GM12878 (cell line): Measurements from ENCODE around the gene LEF1. TPM values are rescaled to one million over a fixed set of nuclear protein-coding genes. Genes with fewer than 3 reads are reported as not detected.

ENCODE experiments used
- ATF7 ChIP-seq: fragments of 450-650 bp; IDR thresholded peaks from 2 replicates; pipeline ENCODE4 v1.6.1; 2016; ENCODE audit warnings: low read depth, mild to moderate bottlenecking
- CREM ChIP-seq: IDR thresholded peaks from 2 replicates; pipeline ENCODE4 v1.6.1; 2014; ENCODE audit warnings: antibody characterized with exemption, low read depth
- HSF1 ChIP-seq: fragments of 150-350 bp; IDR thresholded peaks from 2 replicates; pipeline ENCODE4 v1.6.1; 2014; ENCODE audit warnings: mild to moderate bottlenecking, low read depth, low read length
- IKZF1 ChIP-seq: fragments of 450-650 bp; conservative IDR thresholded peaks from 2 replicates; pipeline ENCODE4 v1.6.1; 2017; ENCODE audit warnings: antibody characterized with exemption, mild to moderate bottlenecking
- IKZF2 ChIP-seq, 2 experiments: fragments of 450-650 bp; IDR thresholded peaks; 2 replicates each; pipeline ENCODE4 v1.6.1; 2017; ENCODE audit warnings: mild to moderate bottlenecking in 2 of 2, moderate library complexity in 2 of 2
- MEF2B ChIP-seq: fragments of 450-650 bp; IDR thresholded peaks from 2 replicates; pipeline ENCODE4 v1.6.1; 2018; ENCODE audit warnings: mild to moderate bottlenecking, moderate library complexity; ENCODE audit not compliant: partially characterized antibody, poor library complexity, severe bottlenecking
- MTA3 ChIP-seq: IDR thresholded peaks from 2 replicates; pipeline ENCODE4 v1.6.1; 2012; ENCODE audit warnings: low read length, inconsistent platforms, borderline replicate concordance
- NBN ChIP-seq: fragments of 450-650 bp; IDR thresholded peaks from 2 replicates; pipeline ENCODE4 v1.6.1; 2016
- NRF1 ChIP-seq: conservative IDR thresholded peaks from 2 replicates; pipeline ENCODE4 v1.6.1; 2011; ENCODE audit warnings: mild to moderate bottlenecking, low read depth, low read length, improper control_type of control experiment
- RAD21 ChIP-seq: IDR thresholded peaks from 2 replicates; pipeline ENCODE4 v1.6.1; 2011; ENCODE audit warnings: mild to moderate bottlenecking, low read depth, low read length, moderate library complexity; ENCODE audit not compliant: insufficient read depth
- polyA plus RNA-seq, 11 experiments: library from polyadenylated mRNA; depleted of rRNA in 4 of 11; unstranded in 6 of 11; stranded (reverse) in 5 of 11; fragments of >200 nt; fragmentation: Nextera tagmentation in 4 of 11; fragmentation: Illumina TruSeq in 1 of 11; extraction: Ambion mirVana in 4 of 11; extraction: Trizol in 1 of 11; gene quantifications; 1 replicate in 1 of 11; 2 replicates in 10 of 11; pipeline versions ENCODE4 v1.2.1 to v1.2.3, GENCODE V29; 2011 to 2016; ENCODE audit warnings: inconsistent platforms in 2 of 11, missing spikeins in 2 of 11, low read depth in 1 of 11
- total RNA-seq, 4 experiments: library from RNA; depleted of rRNA in 3 of 4; stranded (reverse); fragments of >200 nt in 3 of 4; fragmentation: Illumina TruSeq in 1 of 4; extraction: Trizol in 1 of 4; gene quantifications; 2 replicates each; pipeline versions ENCODE4 v1.2.1 to v1.2.3, GENCODE V29; 2013 to 2021
- TF ChIP-seq, protein P1 (sequence below): IDR thresholded peaks from 2 replicates; pipeline ENCODE4 v1.6.1; 2011; ENCODE audit warnings: low read depth, low read length, improper control_type of control experiment, borderline replicate concordance

LEF1 gene
- total and polyA plus RNA-seq, 10 of the 15 experiments (the other 5 are each of a cell fraction or from before 2014, with no cell fraction given) = 10.2 to 38.1 (median 19.5) TPM

GRCh38 chr4:108139089-108139488 is 29.6 kb downstream of the LEF1 start (continued):
- no peak for TF ChIP-seq NBN
- TF ChIP-seq HSF1 = no peak
- TF ChIP-seq RAD21 = no peak
- TF ChIP-seq NRF1 = no peak
- no peak for TF ChIP-seq MTA3
- peak; percentile 71 for TF ChIP-seq MEF2B
- 0 out of 2 replicates have a peak, but pooled peaks have one; percentile 22 for TF ChIP-seq IKZF1
- peak; percentile 60 for TF ChIP-seq ATF7
- peak in 1 of 2 experiments; percentile 38; a peak in 2 of 4 replicates for TF ChIP-seq IKZF2 (IDR thresholded peaks at IDR 0.05)
- TF ChIP-seq, protein P1, sequence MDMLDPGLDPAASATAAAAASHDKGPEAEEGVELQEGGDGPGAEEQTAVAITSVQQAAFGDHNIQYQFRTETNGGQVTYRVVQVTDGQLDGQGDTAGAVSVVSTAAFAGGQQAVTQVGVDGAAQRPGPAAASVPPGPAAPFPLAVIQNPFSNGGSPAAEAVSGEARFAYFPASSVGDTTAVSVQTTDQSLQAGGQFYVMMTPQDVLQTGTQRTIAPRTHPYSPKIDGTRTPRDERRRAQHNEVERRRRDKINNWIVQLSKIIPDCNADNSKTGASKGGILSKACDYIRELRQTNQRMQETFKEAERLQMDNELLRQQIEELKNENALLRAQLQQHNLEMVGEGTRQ = no peak
- peak; percentile 27; the same call in 1 of the 2 replicates for TF ChIP-seq CREM
- TF ChIP-seq, all 136 proteins: peak for 11
